ENCODE measurements around the gene NFIC.

DNA sequence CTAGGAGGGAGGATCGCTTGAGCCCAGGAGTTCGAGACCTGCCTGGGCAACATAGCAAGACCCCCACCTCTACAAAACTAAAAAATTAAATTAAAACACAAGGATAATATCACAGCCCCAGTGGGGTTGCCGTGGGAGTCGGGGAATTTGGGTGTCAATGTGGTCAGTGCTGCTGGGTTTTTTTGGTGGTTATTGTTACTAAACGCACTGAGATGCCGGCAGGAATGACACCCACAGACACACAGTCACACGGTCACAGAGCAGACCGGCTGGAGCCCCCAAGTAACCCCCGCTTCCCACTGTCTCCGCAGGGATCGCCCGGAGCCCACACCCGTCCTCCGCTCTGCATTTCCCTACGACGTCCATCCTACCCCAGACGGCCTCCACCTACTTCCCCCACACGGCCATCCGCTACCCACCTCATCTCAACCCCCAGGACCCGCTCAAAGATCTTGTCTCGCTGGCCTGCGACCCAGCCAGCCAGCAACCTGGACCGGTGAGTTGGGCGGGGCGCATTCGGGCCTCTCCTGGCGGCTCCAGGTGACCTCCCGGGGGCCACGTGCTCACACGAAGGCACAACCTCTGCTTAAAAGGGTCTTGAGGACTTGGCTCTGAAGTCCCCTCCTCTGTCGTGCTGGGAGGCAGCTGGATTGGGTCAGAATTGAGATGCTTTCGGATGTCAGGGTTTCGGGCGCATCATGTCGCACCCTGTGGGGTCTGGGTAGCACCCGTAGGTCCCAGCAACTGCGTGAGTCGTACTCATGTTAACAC, 86.0 kb downstream of the NFIC start:
- TF ChIP-seq CTCF (IDR thresholded peaks at IDR 0.05) (no peak), POLR2A (IDR thresholded peaks at IDR 0.05) (no peak)
